Trophoblast cell (in vitro differentiated cells and primary cell): Measurements from ENCODE around the gene RNF40.

ENCODE experiments used
- DNase-seq, 2 donors: peaks; one replicate each; pipeline ENCODE4 v3.0.0-alpha.2; 2016
- H2AFZ ChIP-seq: 2 replicates; pipeline ENCODE4 v1.6.1; 2013; ENCODE audit warnings: low read length, moderate library complexity, mild to moderate bottlenecking; ENCODE audit not compliant: insufficient read depth, poor library complexity
- H2AK5ac ChIP-seq: 2 replicates; pipeline ENCODE4 v1.6.1; 2013; ENCODE audit warnings: mild to moderate bottlenecking, low read length
- H2BK120ac ChIP-seq: 2 replicates; pipeline ENCODE4 v1.6.1; 2013; ENCODE audit warnings: low read length, mild to moderate bottlenecking, moderate library complexity; ENCODE audit not compliant: insufficient read depth, poor library complexity
- H2BK12ac ChIP-seq: 2 replicates; pipeline ENCODE4 v1.6.1; 2013; ENCODE audit warnings: mild to moderate bottlenecking, low read length, moderate library complexity
- H2BK5ac ChIP-seq: 2 replicates; pipeline ENCODE4 v1.6.1; 2013; ENCODE audit warnings: low read length, low read depth, moderate library complexity, mild to moderate bottlenecking; ENCODE audit not compliant: poor library complexity
- H3K14ac ChIP-seq: 2 replicates; pipeline ENCODE4 v1.6.1; 2013; ENCODE audit warnings: mild to moderate bottlenecking, low read length
- H3K18ac ChIP-seq: 2 replicates; pipeline ENCODE4 v1.6.1; 2013; ENCODE audit warnings: mild to moderate bottlenecking, low read length
- H3K23ac ChIP-seq: 2 replicates; pipeline ENCODE4 v1.6.1; 2013; ENCODE audit warnings: low read length
- H3K27ac ChIP-seq: 2 replicates; pipeline ENCODE4 v1.5.1; 2013; ENCODE audit warnings: low read depth, mild to moderate bottlenecking, inconsistent platforms, low read length, moderate library complexity
- H3K27me3 ChIP-seq: 2 replicates; pipeline ENCODE4 v1.6.1; 2013; ENCODE audit warnings: inconsistent platforms, mild to moderate bottlenecking, low read length, moderate library complexity; ENCODE audit not compliant: insufficient read depth
- H3K36me3 ChIP-seq, 2 experiments: 1 replicate in 1 of 2; 2 replicates in 1 of 2; pipeline ENCODE4 v1.6.1; 2013; ENCODE audit warnings: low read length in 2 of 2, mild to moderate bottlenecking in 2 of 2, moderate library complexity in 1 of 2; ENCODE audit not compliant: insufficient read depth in 2 of 2, control insufficient read depth in 1 of 2
- H3K4ac ChIP-seq: 2 replicates; pipeline ENCODE4 v1.6.1; 2013; ENCODE audit warnings: low read depth, mild to moderate bottlenecking, low read length, moderate library complexity
- H3K4me1 ChIP-seq, 2 experiments: 1 replicate in 1 of 2; 2 replicates in 1 of 2; pipeline ENCODE4 v1.6.1; 2013; ENCODE audit warnings: low read length in 2 of 2, mild to moderate bottlenecking in 2 of 2, moderate library complexity in 1 of 2; ENCODE audit not compliant: insufficient read depth in 2 of 2, control insufficient read depth in 1 of 2
- H3K4me2 ChIP-seq: 2 replicates; pipeline ENCODE4 v1.6.1; 2013; ENCODE audit warnings: inconsistent platforms, mild to moderate bottlenecking, low read length, moderate library complexity
- H3K4me3 ChIP-seq: 2 replicates; pipeline ENCODE4 v1.5.1; 2013; ENCODE audit warnings: mild to moderate bottlenecking, low read depth, low read length, inconsistent platforms
- H3K79me1 ChIP-seq: one replicate; pipeline ENCODE4 v1.6.1; 2013; ENCODE audit warnings: low read length
- H3K79me2 ChIP-seq: 2 replicates; pipeline ENCODE4 v1.6.1; 2013; ENCODE audit warnings: low read length, mild to moderate bottlenecking; ENCODE audit not compliant: control insufficient read depth, insufficient read depth, poor library complexity
- H3K9ac ChIP-seq: 2 replicates; pipeline ENCODE4 v1.6.1; 2013; ENCODE audit warnings: mild to moderate bottlenecking, low read length
- H3K9me3 ChIP-seq: 2 replicates; pipeline ENCODE4 v1.6.1; 2013; ENCODE audit warnings: low read depth, mild to moderate bottlenecking, control low read depth, inconsistent platforms, low read length; ENCODE audit not compliant: insufficient read depth
- H4K12ac ChIP-seq: 2 replicates; pipeline ENCODE4 v1.6.1; 2013; ENCODE audit warnings: low read depth, mild to moderate bottlenecking, low read length, moderate library complexity
- H4K8ac ChIP-seq: 2 replicates; pipeline ENCODE4 v1.6.1; 2013; ENCODE audit warnings: low read depth, mild to moderate bottlenecking, low read length, moderate library complexity
- H4K91ac ChIP-seq: one replicate; pipeline ENCODE4 v1.6.1; 2013; ENCODE audit warnings: low read depth, mild to moderate bottlenecking, low read length, moderate library complexity
- WGBS: extraction: QIAGEN DNeasy Blood & Tissue Kit; methylation state at CpG from one replicate; pipeline ENCODE4 v1.1.7; 2013; ENCODE audit warnings: missing lambda C conversion rate; ENCODE audit not compliant: insufficient read length, insufficient coverage; ENCODE audit errors: extremely low coverage; 5-methylcytosine and 5-hydroxymethylcytosine counted together

The RNF40 gene

GRCh38 chr16:30723725-30724355 is 38.3 kb upstream of the RNF40 start:
- Histone ChIP-seq H3K4me3 (no peak overlapping the region), H3K36me3 (peaks cover 65 to 79% of the 10 kb centered on the region in 2 experiments), H3K27ac (no peak overlapping the region), H3K9ac (no peak overlapping the region), H4K91ac (no peak overlapping the region), H3K79me1 (no peaks in the 10 kb centered on the region), H2BK5ac (no peak overlapping the region), H3K4ac (no peak overlapping the region), H3K18ac (no peak overlapping the region), H3K79me2 (no peaks in the 10 kb centered on the region), H4K12ac (no peak overlapping the region), H3K9me3 (no peaks in the 10 kb centered on the region), H3K27me3 (no peaks in the 10 kb centered on the region), H4K8ac (no peak overlapping the region), H2AFZ (no peak overlapping the region), H2BK12ac (no peak overlapping the region), H2BK120ac (no peak overlapping the region), H3K14ac (no peak overlapping the region), H3K23ac (no peak overlapping the region), H3K4me2 (no peak overlapping the region), H2AK5ac (no peak overlapping the region), H3K4me1 (no peaks in the 10 kb centered on the region)
- DNase-seq: no peak
- WGBS: no CpG with 5 or more reads among the region's 12 CpGs

DNA sequence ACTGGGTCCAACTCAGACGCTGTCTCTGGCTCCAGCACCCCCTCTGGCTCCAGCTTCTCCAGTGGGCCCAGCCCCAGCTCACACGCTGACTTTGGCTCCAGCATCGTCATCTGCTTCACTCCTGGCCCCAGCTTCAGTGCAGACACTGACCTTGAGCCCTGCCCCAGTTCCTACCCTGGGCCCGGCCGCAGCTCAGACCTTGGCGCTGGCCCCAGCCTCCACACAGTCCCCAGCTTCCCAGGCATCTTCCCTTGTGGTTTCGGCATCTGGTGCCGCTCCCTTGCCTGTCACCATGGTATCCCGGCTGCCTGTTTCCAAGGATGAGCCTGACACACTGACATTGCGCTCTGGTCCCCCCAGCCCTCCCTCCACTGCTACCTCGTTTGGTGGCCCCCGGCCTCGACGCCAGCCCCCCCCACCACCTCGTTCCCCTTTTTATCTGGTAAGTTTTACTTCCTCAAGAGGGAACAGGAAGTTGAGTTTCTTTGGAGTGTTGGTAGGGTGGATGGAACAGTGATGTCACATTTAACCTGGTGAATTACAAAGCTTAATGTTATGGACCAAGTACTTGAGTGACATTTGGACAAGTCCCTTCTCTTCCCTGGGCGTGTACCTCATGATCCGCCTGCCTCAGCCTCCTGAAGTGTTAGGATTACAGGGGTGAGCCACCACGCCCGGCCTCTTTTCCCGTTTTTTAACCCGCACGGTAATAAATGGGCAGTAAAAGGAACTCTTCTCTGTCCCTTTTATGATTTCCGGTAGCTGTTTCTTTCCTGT is 37.3 kb upstream of the RNF40 start:
- Histone ChIP-seq H3K79me1 (no peaks in the 10 kb centered on the region), H3K18ac (no peak overlapping the region), H3K23ac (no peak overlapping the region), H2BK5ac (no peak overlapping the region), H2BK12ac (no peak overlapping the region), H3K79me2 (no peaks in the 10 kb centered on the region), H3K9ac (no peak overlapping the region), H4K12ac (no peak overlapping the region), H4K91ac (no peak overlapping the region), H3K4me2 (no peak overlapping the region), H3K4ac (no peak overlapping the region), H2BK120ac (no peak overlapping the region), H3K4me3 (no peak overlapping the region), H3K9me3 (no peaks in the 10 kb centered on the region), H2AFZ (no peak overlapping the region), H3K27ac (no peak overlapping the region), H3K14ac (no peak overlapping the region), H2AK5ac (no peak overlapping the region), H3K27me3 (no peaks in the 10 kb centered on the region), H4K8ac (no peak overlapping the region), H3K36me3 (peaks cover 67 to 82% of the 10 kb centered on the region in 2 experiments), H3K4me1 (no peaks in the 10 kb centered on the region)
- DNase-seq: peak in 1 of 2 donors; percentile 13
- no CpG with 5 or more reads among the region's 23 CpGs for WGBS

- H4K8ac ChIP-seq: no peak overlapping the region
- no peaks in the 10 kb centered on the region for H3K4me1 ChIP-seq
- no peak overlapping the region for H3K18ac ChIP-seq
- H3K9ac ChIP-seq: no peak overlapping the region
- no peak overlapping the region for H3K14ac ChIP-seq
- H3K4me2 ChIP-seq: no peak overlapping the region
- no peak overlapping the region for H4K12ac ChIP-seq
- no peak overlapping the region for H2BK12ac ChIP-seq
- H4K91ac ChIP-seq: no peak overlapping the region
- no peaks in the 10 kb centered on the region for H3K9me3 ChIP-seq
- H3K4me3 ChIP-seq: no peak overlapping the region
- no CpG with 5 or more reads among the region's 3 CpGs for WGBS
- peaks cover 64 to 79% of the 10 kb centered on the region in 2 experiments for H3K36me3 ChIP-seq
- no peak overlapping the region for H2AK5ac ChIP-seq
- no peak overlapping the region for H3K23ac ChIP-seq
- no peaks in the 10 kb centered on the region for H3K79me1 ChIP-seq
- H3K79me2 ChIP-seq: no peaks in the 10 kb centered on the region
- no peak overlapping the region for H2BK5ac ChIP-seq
- no peak overlapping the region for H3K27ac ChIP-seq
- H2AFZ ChIP-seq: no peak overlapping the region
- no peak overlapping the region for H2BK120ac ChIP-seq
- H3K27me3 ChIP-seq: no peaks in the 10 kb centered on the region
- H3K4ac ChIP-seq: no peak overlapping the region
- DNase-seq: no peak
These were observed 36.7 kb upstream of the RNF40 start for GRCh38 chr16:30725418-30725792.

- Histone ChIP-seq H3K27ac (no peak overlapping the region), H3K18ac (no peak overlapping the region), H3K23ac (no peak overlapping the region), H4K8ac (no peak overlapping the region), H2AFZ (no peak overlapping the region), H3K14ac (no peak overlapping the region), H2BK12ac (no peak overlapping the region), H2BK120ac (no peak overlapping the region), H3K36me3 (peaks cover 54 to 71% of the 10 kb centered on the region in 2 experiments), H2BK5ac (no peak overlapping the region), H3K9me3 (no peaks in the 10 kb centered on the region), H3K4me2 (no peak overlapping the region), H3K4ac (no peak overlapping the region), H4K91ac (no peak overlapping the region), H2AK5ac (no peak overlapping the region), H4K12ac (no peak overlapping the region), H3K79me2 (no peaks in the 10 kb centered on the region), H3K27me3 (no peaks in the 10 kb centered on the region), H3K4me3 (no peak overlapping the region), H3K4me1 (no peaks in the 10 kb centered on the region), H3K9ac (no peak overlapping the region), H3K79me1 (no peaks in the 10 kb centered on the region)
- DNase-seq: no peak
- WGBS: no CpG with 5 or more reads among the region's 6 CpGs
These were observed 33.8 kb upstream of the RNF40 start for GRCh38 chr16:30728321-30728720.
